HG03280 (cell line): ENCODE measurements around the gene DVL1.

Experiments
- ATAC-seq: cut with Tn5 transposase; IDR thresholded peaks from one replicate; pipeline ENCODE4 v1.9.1; 2021; ENCODE audit warnings: mild to moderate bottlenecking, moderate library complexity; ENCODE audit not compliant: unreplicated experiment

DVL1 gene

GRCh38 chr1:1285611-1286311 lies 63.5 kb downstream of the DVL1 start:
- no peak for ATAC-seq
